Measurements from ENCODE around the gene HOMER2. TPM values are rescaled to one million over a fixed set of nuclear protein-coding genes. Genes with fewer than 3 reads are reported as not detected.

HOMER2 gene
- polyA plus RNA-seq, 1 experiment: 1.1 TPM

- POLR2A ChIA-PET: no interaction called here
- CTCF ChIA-PET: no interaction called here
- H3K4me3 ChIP-seq (ENCODE audit: low read depth, low read length): no peak overlapping the region
- H3K27ac ChIP-seq (ENCODE audit: low read depth, low read length): no peak overlapping the region
- DNase-seq (ENCODE audit: low read depth, low spot score): no peak
- no peaks in the 10 kb centered on the region for H3K27me3 ChIP-seq (ENCODE audit: control insufficient read depth, insufficient read depth, low read length)
- no peak for TF ChIP-seq CTCF (IDR thresholded peaks at IDR 0.05; ENCODE audit: low read depth, low read length)
- no peaks in the 10 kb centered on the region for H3K9me3 ChIP-seq (ENCODE audit: control insufficient read depth, insufficient read depth, low read length)
Observed at GRCh38 chr15:82968066-82968465, 15.5 kb upstream of the HOMER2 start.

- ChIA-PET POLR2A (no interaction called here), CTCF (no interaction called here)
- H3K27ac ChIP-seq (ENCODE audit: low read depth, low read length): no peak overlapping the region
- no peak for DNase-seq (ENCODE audit: low read depth, low spot score)
- TF ChIP-seq CTCF (IDR thresholded peaks at IDR 0.05; ENCODE audit: low read depth, low read length): no peak
- H3K9me3 ChIP-seq (ENCODE audit: control insufficient read depth, insufficient read depth, low read length): no peaks in the 10 kb centered on the region
- H3K27me3 ChIP-seq (ENCODE audit: control insufficient read depth, insufficient read depth, low read length): no peaks in the 10 kb centered on the region
- H3K4me3 ChIP-seq (ENCODE audit: low read depth, low read length): no peak overlapping the region
Observed at GRCh38 chr15:82966671-82967071, 14.2 kb upstream of the HOMER2 start.

- peaks cover 3% of the 10 kb centered on the region for H3K27me3 ChIP-seq (ENCODE audit: control insufficient read depth, insufficient read depth, low read length)
- no peaks in the 10 kb centered on the region for H3K9me3 ChIP-seq (ENCODE audit: control insufficient read depth, insufficient read depth, low read length)
- DNase-seq (ENCODE audit: low read depth, low spot score): no peak
- no peak for TF ChIP-seq CTCF (IDR thresholded peaks at IDR 0.05; ENCODE audit: low read depth, low read length)
- CTCF ChIA-PET: interaction anchor here (0.7 kb wide), 1 partner anchor 297 kb away, joined by 3 read pairs; no protein-coding TSS in a partner anchor
- no peak overlapping the region for H3K4me3 ChIP-seq (ENCODE audit: low read depth, low read length)
- POLR2A ChIA-PET: no interaction called here
- H3K27ac ChIP-seq (ENCODE audit: low read depth, low read length): no peak overlapping the region
Observed at GRCh38 chr15:82964890-82965289, 12.4 kb upstream of the HOMER2 start.

DNA sequence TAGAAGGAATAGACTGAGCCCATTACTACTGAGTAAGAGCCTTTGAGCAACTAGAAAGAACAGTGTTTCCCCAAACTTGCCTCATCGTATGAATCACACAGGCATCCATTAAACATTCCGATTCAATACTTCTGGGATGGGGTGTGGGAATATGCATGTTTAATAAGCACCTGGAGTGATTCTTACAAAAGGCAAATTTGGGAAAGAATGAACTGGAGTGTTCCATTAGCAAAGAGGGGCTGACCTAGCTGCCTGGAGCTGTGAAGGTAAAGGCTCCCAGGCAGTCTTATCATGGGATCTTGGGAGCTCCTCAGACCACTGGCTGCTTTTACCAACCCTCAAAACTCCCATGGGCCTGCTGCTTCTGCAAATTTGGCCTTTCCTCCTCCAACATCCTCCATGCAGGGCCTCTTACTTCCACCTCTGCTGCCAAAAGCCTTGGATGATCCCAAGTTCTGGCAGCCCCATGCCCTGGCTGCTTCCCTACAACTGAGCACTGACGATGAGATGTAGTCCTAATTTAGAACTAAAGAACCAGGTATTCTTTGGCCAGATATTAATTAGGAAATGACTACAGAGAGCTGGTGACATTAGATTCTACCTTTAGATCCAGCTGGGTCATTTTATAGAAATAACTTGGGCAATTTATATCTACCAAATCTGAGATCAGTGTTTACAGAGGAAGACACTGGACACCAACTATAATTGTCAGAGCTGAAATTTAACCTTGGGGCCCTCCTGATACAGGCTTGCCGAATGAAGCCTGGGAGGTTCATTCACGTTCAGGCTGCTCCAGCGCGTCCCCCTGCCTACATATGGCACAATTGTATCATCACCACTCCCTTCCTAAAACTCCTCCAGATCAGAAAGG is 11.2 kb upstream of the HOMER2 start:
- Histone ChIP-seq H3K27ac (ENCODE audit: low read depth, low read length) (no peak overlapping the region), H3K9me3 (ENCODE audit: control insufficient read depth, insufficient read depth, low read length) (no peaks in the 10 kb centered on the region), H3K4me3 (ENCODE audit: low read depth, low read length) (no peak overlapping the region), H3K27me3 (ENCODE audit: control insufficient read depth, insufficient read depth, low read length) (peaks cover 10% of the 10 kb centered on the region)
- TF ChIP-seq CTCF (IDR thresholded peaks at IDR 0.05; ENCODE audit: low read depth, low read length): no peak
- DNase-seq (ENCODE audit: low read depth, low spot score): no peak
- CTCF ChIA-PET: no interaction called here
- POLR2A ChIA-PET: no interaction called here

- POLR2A ChIA-PET: no interaction called here
Observed at GRCh38 chr15:82960766-82961165, 8.2 kb upstream of the HOMER2 start.

More at GRCh38 chr15:82960766-82961165, 8.2 kb upstream of the HOMER2 start:
- no peak overlapping the region for H3K4me3 ChIP-seq (ENCODE audit: low read depth, low read length)
- peaks cover 10% of the 10 kb centered on the region for H3K27me3 ChIP-seq (ENCODE audit: control insufficient read depth, insufficient read depth, low read length)
- no peaks in the 10 kb centered on the region for H3K9me3 ChIP-seq (ENCODE audit: control insufficient read depth, insufficient read depth, low read length)
- TF ChIP-seq CTCF (IDR thresholded peaks at IDR 0.05; ENCODE audit: low read depth, low read length): no peak
- DNase-seq (ENCODE audit: low read depth, low spot score): no peak
- CTCF ChIA-PET: no interaction called here
- H3K27ac ChIP-seq (ENCODE audit: low read depth, low read length): no peak overlapping the region
